CD4-positive, CD25-positive, alpha-beta regulatory T cell (primary cell): ENCODE data around the gene EXT2. TPM values are rescaled to one million over a fixed set of nuclear protein-coding genes. Genes with fewer than 3 reads are reported as not detected.

ENCODE experiments used
- ATAC-seq, 2 donors: fragments of 150-1000 bp; cut with Tn5 transposase; one replicate each; pipeline ENCODE4 v1.10.0; 2021; ENCODE audit warnings: low read depth in 2 of 2, moderate number of reproducible peaks in 2 of 2, moderate library complexity in 1 of 2
- DNase-seq, 3 donors: peaks; one replicate each; pipeline versions ENCODE4 v3.0.0 to v3.0.0-alpha.2; 2012 to 2022; ENCODE audit warnings: mixed read lengths in 1 of 3
- H3K27ac ChIP-seq: one replicate; pipeline ENCODE4 v1.7.0; 2013; ENCODE audit warnings: mild to moderate bottlenecking, low read length; ENCODE audit not compliant: insufficient read depth, poor library complexity, severe bottlenecking
- H3K27me3 ChIP-seq: one replicate; pipeline ENCODE4 v1.7.0; 2013; ENCODE audit warnings: low read length; ENCODE audit not compliant: control insufficient read depth, insufficient read depth
- H3K36me3 ChIP-seq: one replicate; pipeline ENCODE4 v1.7.0; 2013; ENCODE audit warnings: mild to moderate bottlenecking, low read length, moderate library complexity; ENCODE audit not compliant: control insufficient read depth, insufficient read depth
- H3K4me1 ChIP-seq: 2 replicates; pipeline ENCODE4 v1.7.0; 2013; ENCODE audit warnings: mild to moderate bottlenecking, low read length; ENCODE audit not compliant: insufficient read depth, control insufficient read depth, poor library complexity, severe bottlenecking
- H3K4me3 ChIP-seq: one replicate; pipeline ENCODE4 v1.7.0; 2013; ENCODE audit warnings: low read depth, mild to moderate bottlenecking, low read length, moderate library complexity
- H3K9me3 ChIP-seq, 2 experiments: 1 replicate in 1 of 2; 2 replicates in 1 of 2; pipeline ENCODE4 v1.7.0; 2013; ENCODE audit warnings: low read length in 2 of 2, mild to moderate bottlenecking in 1 of 2, moderate library complexity in 1 of 2; ENCODE audit not compliant: control insufficient read depth in 2 of 2
- H3K27ac Mint-ChIP-seq, 3 donors: one replicate each; pipeline ENCODE4 v1.8.0; 2020 to 2022; ENCODE audit warnings: mild to moderate bottlenecking in 3 of 3, mixed read lengths in 3 of 3, moderate library complexity in 2 of 3
- H3K27me3 Mint-ChIP-seq: one replicate; pipeline ENCODE4 v1.8.0; 2022; ENCODE audit warnings: mild to moderate bottlenecking, mixed read lengths
- H3K36me3 Mint-ChIP-seq: one replicate; pipeline ENCODE4 v1.8.0; 2020; ENCODE audit warnings: mixed read lengths
- H3K4me1 Mint-ChIP-seq, 4 donors: one replicate each; pipeline ENCODE4 v1.8.0; 2020 to 2022; ENCODE audit warnings: mixed read lengths in 4 of 4, mild to moderate bottlenecking in 1 of 4
- H3K4me3 Mint-ChIP-seq, 4 donors: one replicate each; pipeline ENCODE4 v1.8.0; 2020 to 2022; ENCODE audit warnings: mild to moderate bottlenecking in 4 of 4, mixed read lengths in 4 of 4, moderate library complexity in 3 of 4
- H3K9me3 Mint-ChIP-seq, 7 donors: one replicate each; pipeline ENCODE4 v1.8.0; 2020 to 2022; ENCODE audit warnings: mixed read lengths in 7 of 7, mild to moderate bottlenecking in 3 of 7, moderate library complexity in 2 of 7
- polyA plus RNA-seq, 4 donors: library from polyadenylated mRNA; unstranded; fragments of 300-500 nt; fragmentation: Illumina TruSeq; gene quantifications; one replicate each; pipeline ENCODE4 v1.2.3, GENCODE V29; 2021
- total RNA-seq: library from RNA; stranded (reverse); gene quantifications from one replicate; pipeline ENCODE4 v1.2.3, GENCODE V29; 2022

EXT2 gene
- total and polyA plus RNA-seq, 5 donors from 2014 or later = 25.6 to 42.6 (median 41.4) TPM

GRCh38 chr11:44221992-44222391 is 126.5 kb downstream of the EXT2 start:
- Histone ChIP-seq H3K36me3 (peaks cover 2% of the 10 kb centered on the region), H3K27ac (no peak overlapping the region), H3K27me3 (no peaks in the 10 kb centered on the region), H3K4me3 (no peak overlapping the region), H3K9me3 (no peaks in the 10 kb centered on the region), H3K4me1 (no peaks in the 10 kb centered on the region)
- peaks cover 44% of the 10 kb centered on the region for H3K36me3 Mint-ChIP-seq
- DNase-seq (no peak), ATAC-seq (no peak)
- no peak overlapping the region for H3K4me3 Mint-ChIP-seq
- H3K9me3 Mint-ChIP-seq = no peaks in the 10 kb centered on the region
- peaks cover 0 to 9% (median 4%) of the 10 kb centered on the region in 4 donors for H3K4me1 Mint-ChIP-seq
- H3K27ac Mint-ChIP-seq = no peak overlapping the region
- no peaks in the 10 kb centered on the region for H3K27me3 Mint-ChIP-seq

GRCh38 chr11:44223238-44223637 is 127.8 kb downstream of the EXT2 start:
- H3K27ac Mint-ChIP-seq = no peak overlapping the region
- H3K36me3 Mint-ChIP-seq = peaks cover 41% of the 10 kb centered on the region
- no peaks in the 10 kb centered on the region for H3K9me3 ChIP-seq

DNA sequence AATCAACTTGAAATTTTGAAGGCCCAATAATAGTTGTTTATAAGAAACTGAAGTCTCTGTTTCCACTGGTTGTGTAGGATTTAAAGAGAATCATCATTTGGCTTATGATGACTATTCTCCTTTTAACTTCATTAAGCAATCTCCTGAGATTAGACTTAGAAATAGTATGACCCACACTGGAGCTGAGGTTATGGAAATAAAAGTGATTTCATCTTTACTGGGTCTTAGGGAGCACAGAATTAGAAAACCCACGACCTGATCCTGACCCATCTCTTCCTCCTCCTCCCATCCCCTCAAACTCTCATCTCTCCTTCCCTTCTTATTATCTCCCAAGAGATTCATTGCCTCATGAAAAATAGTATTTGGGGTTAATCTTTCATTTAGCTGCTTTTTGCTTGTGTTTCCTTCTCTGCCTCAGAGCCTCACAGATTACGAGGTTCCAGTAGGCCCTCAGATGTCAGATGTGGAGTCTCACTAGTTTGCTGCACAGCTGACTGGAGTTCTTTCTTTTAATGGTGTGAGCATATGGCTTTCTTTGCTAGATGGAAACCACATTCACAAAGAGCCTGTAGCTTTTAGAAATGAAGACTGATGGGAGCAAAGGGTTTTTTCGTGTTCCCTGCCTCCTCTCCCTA is 129.5 kb downstream of the EXT2 start:
- Mint-ChIP-seq H3K36me3 (peaks cover 40% of the 10 kb centered on the region), H3K4me3 (no peak overlapping the region), H3K4me1 (peaks cover 0 to 15% (median 6%) of the 10 kb centered on the region in 4 donors), H3K27ac (no peak overlapping the region), H3K9me3 (no peaks in the 10 kb centered on the region), H3K27me3 (no peaks in the 10 kb centered on the region)
- Histone ChIP-seq H3K27ac (no peak overlapping the region), H3K4me1 (peaks cover 3% of the 10 kb centered on the region), H3K36me3 (peaks cover 2% of the 10 kb centered on the region), H3K4me3 (no peak overlapping the region), H3K27me3 (no peaks in the 10 kb centered on the region), H3K9me3 (no peaks in the 10 kb centered on the region)
- DNase-seq (no peak), ATAC-seq (no peak)

More at GRCh38 chr11:44223238-44223637, 127.8 kb downstream of the EXT2 start:
- Histone ChIP-seq H3K4me3 (no peak overlapping the region), H3K27me3 (no peaks in the 10 kb centered on the region), H3K27ac (no peak overlapping the region), H3K36me3 (peaks cover 2% of the 10 kb centered on the region), H3K4me1 (peaks cover 3% of the 10 kb centered on the region)
- no peaks in the 10 kb centered on the region for H3K9me3 Mint-ChIP-seq
- no peak for ATAC-seq
- H3K4me1 Mint-ChIP-seq = peaks cover 0 to 15% (median 6%) of the 10 kb centered on the region in 4 donors
- no peak for DNase-seq
- H3K27me3 Mint-ChIP-seq = no peaks in the 10 kb centered on the region
- H3K4me3 Mint-ChIP-seq = no peak overlapping the region

GRCh38 chr11:44226490-44226889 is 131.0 kb downstream of the EXT2 start:
- no peaks in the 10 kb centered on the region for H3K9me3 ChIP-seq
- H3K27me3 ChIP-seq = no peaks in the 10 kb centered on the region
- H3K36me3 Mint-ChIP-seq = peaks cover 36% of the 10 kb centered on the region
- ATAC-seq (no peak), DNase-seq (no peak)
- H3K27me3 Mint-ChIP-seq = no peaks in the 10 kb centered on the region
- no peaks in the 10 kb centered on the region for H3K9me3 Mint-ChIP-seq
- H3K4me1 ChIP-seq = peaks cover 3% of the 10 kb centered on the region
- H3K4me3 Mint-ChIP-seq = no peak overlapping the region
- peaks cover 2% of the 10 kb centered on the region for H3K36me3 ChIP-seq
- H3K4me1 Mint-ChIP-seq = peaks cover 0 to 15% (median 8%) of the 10 kb centered on the region in 4 donors
- no peak overlapping the region for H3K27ac ChIP-seq
- no peak overlapping the region for H3K4me3 ChIP-seq
- no peak overlapping the region for H3K27ac Mint-ChIP-seq

DNA sequence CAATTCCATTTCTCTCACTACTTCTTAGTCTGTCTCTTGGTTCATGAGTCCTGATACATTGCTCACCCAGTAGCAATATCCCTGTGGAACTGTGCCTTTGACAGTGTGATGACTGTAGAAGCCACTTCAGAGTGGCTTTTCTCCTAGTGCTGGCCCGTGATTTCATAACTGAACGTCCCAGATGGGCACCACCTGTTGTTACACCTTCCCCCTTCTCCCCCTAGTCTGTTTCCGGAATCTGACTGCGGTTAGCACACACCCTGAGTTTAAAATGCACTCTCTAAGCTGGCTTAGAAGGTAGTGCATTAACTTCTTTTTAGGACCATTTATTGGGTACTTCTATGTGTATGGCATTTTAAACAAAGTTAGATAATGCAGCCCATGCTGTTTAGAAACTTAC is 131.5 kb downstream of the EXT2 start:
- Histone ChIP-seq H3K36me3 (peaks cover 2% of the 10 kb centered on the region), H3K27me3 (no peaks in the 10 kb centered on the region), H3K27ac (no peak overlapping the region), H3K9me3 (no peaks in the 10 kb centered on the region), H3K4me1 (peaks cover 3% of the 10 kb centered on the region), H3K4me3 (no peak overlapping the region)
- Mint-ChIP-seq H3K36me3 (peaks cover 35% of the 10 kb centered on the region), H3K27ac (peak overlapping the region in 1 of 3 donors; percentile 0), H3K4me1 (peaks cover 0 to 15% (median 8%) of the 10 kb centered on the region in 4 donors), H3K4me3 (peak overlapping the region in 1 of 4 donors; percentile 9), H3K9me3 (no peaks in the 10 kb centered on the region), H3K27me3 (no peaks in the 10 kb centered on the region)
- no peak for ATAC-seq
- peak in 1 of 3 donors; percentile 25 for DNase-seq

- no peaks in the 10 kb centered on the region for H3K9me3 ChIP-seq
- peaks cover 3% of the 10 kb centered on the region for H3K4me1 ChIP-seq
- Mint-ChIP-seq H3K4me1 (peaks cover 3 to 15% (median 8%) of the 10 kb centered on the region in 4 donors), H3K27me3 (no peaks in the 10 kb centered on the region), H3K4me3 (no peak overlapping the region), H3K27ac (no peak overlapping the region), H3K9me3 (no peaks in the 10 kb centered on the region), H3K36me3 (peaks cover 39% of the 10 kb centered on the region)
- no peak overlapping the region for H3K27ac ChIP-seq
- ATAC-seq (no peak), DNase-seq (no peak)
- peaks cover 2% of the 10 kb centered on the region for H3K36me3 ChIP-seq
- no peaks in the 10 kb centered on the region for H3K27me3 ChIP-seq
- no peak overlapping the region for H3K4me3 ChIP-seq
These were observed 132.9 kb downstream of the EXT2 start for GRCh38 chr11:44228379-44228778.

DNA sequence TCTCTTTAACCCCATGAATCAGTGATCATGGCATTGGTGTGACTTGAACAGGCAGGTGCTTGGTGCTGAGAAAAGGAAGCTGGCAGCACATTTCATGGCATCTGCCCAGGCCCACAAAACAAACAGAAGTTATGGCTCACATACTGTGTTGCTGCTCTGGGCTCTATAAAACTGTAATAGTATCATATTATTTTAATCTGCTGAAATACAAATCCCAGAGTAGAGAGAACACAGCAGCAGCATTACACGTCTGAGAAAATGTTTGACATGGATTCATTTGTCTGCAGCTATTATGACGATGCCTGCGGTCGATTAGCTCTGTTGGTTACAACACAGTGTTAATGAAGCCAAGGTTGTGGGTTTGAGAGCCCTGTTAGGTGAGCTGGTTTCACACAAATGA is 133.6 kb downstream of the EXT2 start:
- Mint-ChIP-seq H3K27me3 (no peaks in the 10 kb centered on the region), H3K9me3 (no peaks in the 10 kb centered on the region), H3K4me3 (no peak overlapping the region), H3K36me3 (peaks cover 44% of the 10 kb centered on the region), H3K27ac (no peak overlapping the region), H3K4me1 (peaks cover 3 to 15% (median 9%) of the 10 kb centered on the region in 4 donors)
- Histone ChIP-seq H3K4me3 (no peak overlapping the region), H3K9me3 (no peaks in the 10 kb centered on the region), H3K27me3 (no peaks in the 10 kb centered on the region), H3K36me3 (peaks cover 6% of the 10 kb centered on the region), H3K27ac (no peak overlapping the region), H3K4me1 (peaks cover 3% of the 10 kb centered on the region)
- ATAC-seq (no peak), DNase-seq (no peak)

DNA sequence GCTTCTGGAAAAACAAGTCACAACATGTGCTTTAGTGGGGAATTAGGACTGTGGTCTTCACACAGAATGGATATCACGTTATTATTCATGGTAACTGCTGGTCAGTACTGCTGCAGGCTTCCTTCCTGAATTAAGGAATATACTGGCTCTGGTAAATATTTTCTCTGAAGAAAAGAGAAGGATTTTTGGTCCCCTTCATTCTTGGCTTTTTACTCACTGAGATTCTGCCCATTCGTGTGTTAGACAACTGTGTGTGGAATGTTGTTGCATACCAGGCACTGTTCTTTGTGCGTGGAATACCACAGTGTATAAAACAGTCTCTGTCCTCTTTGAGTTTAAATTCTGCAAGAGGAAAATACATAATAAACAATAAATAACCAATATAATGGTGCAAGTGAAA is 134.1 kb downstream of the EXT2 start:
- no peak for ATAC-seq
- no peak overlapping the region for H3K27ac ChIP-seq
- no peak for DNase-seq
- Mint-ChIP-seq H3K27me3 (no peaks in the 10 kb centered on the region), H3K4me1 (peaks cover 3 to 15% (median 9%) of the 10 kb centered on the region in 4 donors), H3K27ac (no peak overlapping the region), H3K4me3 (no peak overlapping the region), H3K36me3 (peaks cover 44% of the 10 kb centered on the region), H3K9me3 (no peaks in the 10 kb centered on the region)
- H3K9me3 ChIP-seq = no peaks in the 10 kb centered on the region
- no peak overlapping the region for H3K4me3 ChIP-seq
- peaks cover 7% of the 10 kb centered on the region for H3K36me3 ChIP-seq
- H3K27me3 ChIP-seq = no peaks in the 10 kb centered on the region
- H3K4me1 ChIP-seq = peaks cover 3% of the 10 kb centered on the region
